Cardiac muscle cell (in vitro differentiated cells and primary cell): ENCODE data around the gene USP16. TPM values are rescaled to one million over a fixed set of nuclear protein-coding genes. Genes with fewer than 3 reads are reported as not detected.
A peak's percentile ranks its signal among the peaks of the same experiment; 100 is the strongest.

ENCODE experiments used
- DNase-seq, 2 donors: peaks; one replicate each; pipeline versions ENCODE4 v3.0.0 to v3.0.0-alpha.2; 2010 to 2017; ENCODE audit warnings: low read depth in 1 of 2, low spot score in 1 of 2
- H3K27ac ChIP-seq: fragments of 200-600 bp; sonication (generic); 2 replicates; pipeline ENCODE4 v1.5.1; 2016
- H3K27me3 ChIP-seq: fragments of 200-600 bp; sonication (generic); 2 replicates; pipeline ENCODE4 v1.6.0; 2016; ENCODE audit warnings: control low read depth
- H3K36me3 ChIP-seq: fragments of 200-600 bp; sonication (generic); 2 replicates; pipeline ENCODE4 v1.5.1; 2016; ENCODE audit warnings: control low read depth
- H3K4me1 ChIP-seq: fragments of 200-600 bp; sonication (generic); 2 replicates; pipeline ENCODE4 v1.8.1; 2017; ENCODE audit warnings: low read depth, mild to moderate bottlenecking, mixed run types
- H3K4me3 ChIP-seq: fragments of 200-600 bp; sonication (generic); 2 replicates; pipeline ENCODE4 v1.5.1; 2016; ENCODE audit warnings: mild to moderate bottlenecking
- H3K9me3 ChIP-seq: fragments of 200-600 bp; sonication (generic); 2 replicates; pipeline ENCODE4 v1.5.1; 2017; ENCODE audit warnings: low read depth, mild to moderate bottlenecking, control low read depth
- polyA plus RNA-seq: library from polyadenylated mRNA; unstranded; fragments of >200 nt; fragmentation: Nextera tagmentation; extraction: Ambion mirVana; gene quantifications from 2 replicates; pipeline ENCODE4 v1.2.1, GENCODE V29; 2016
- total RNA-seq: library from RNA; depleted of rRNA; stranded (reverse); fragments of >200 nt; gene quantifications from 2 replicates; pipeline ENCODE4 v1.2.3, GENCODE V29; 2016
- TF ChIP-seq, protein P1 (sequence below): IDR thresholded peaks from 2 replicates; pipeline ENCODE4 v1.5.1; 2012; ENCODE audit warnings: low read depth, mild to moderate bottlenecking, low read length

The USP16 gene
- total and polyA plus RNA-seq, 2 experiments from 2014 or later, result 11.5 to 28.1 TPM

DNA sequence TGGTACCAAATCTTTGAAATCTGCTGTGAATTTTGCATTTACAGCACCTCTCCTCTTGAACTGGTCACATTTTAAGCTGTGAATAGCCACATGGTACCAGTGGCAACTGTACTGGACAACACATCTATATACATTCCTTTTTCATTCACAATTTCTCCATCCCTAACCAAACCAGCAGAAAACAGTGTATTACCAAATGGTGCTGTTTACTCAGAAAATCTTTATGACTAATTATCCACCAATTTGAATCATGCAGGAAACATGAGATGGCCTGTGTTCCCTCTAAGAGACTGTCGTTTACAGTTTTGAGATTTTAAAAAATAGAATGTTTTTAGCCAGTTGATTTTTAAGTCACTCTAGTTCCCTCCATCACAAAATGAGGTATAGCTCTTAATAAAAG, 66.6 kb downstream of the USP16 start:
- TF ChIP-seq, protein P1, sequence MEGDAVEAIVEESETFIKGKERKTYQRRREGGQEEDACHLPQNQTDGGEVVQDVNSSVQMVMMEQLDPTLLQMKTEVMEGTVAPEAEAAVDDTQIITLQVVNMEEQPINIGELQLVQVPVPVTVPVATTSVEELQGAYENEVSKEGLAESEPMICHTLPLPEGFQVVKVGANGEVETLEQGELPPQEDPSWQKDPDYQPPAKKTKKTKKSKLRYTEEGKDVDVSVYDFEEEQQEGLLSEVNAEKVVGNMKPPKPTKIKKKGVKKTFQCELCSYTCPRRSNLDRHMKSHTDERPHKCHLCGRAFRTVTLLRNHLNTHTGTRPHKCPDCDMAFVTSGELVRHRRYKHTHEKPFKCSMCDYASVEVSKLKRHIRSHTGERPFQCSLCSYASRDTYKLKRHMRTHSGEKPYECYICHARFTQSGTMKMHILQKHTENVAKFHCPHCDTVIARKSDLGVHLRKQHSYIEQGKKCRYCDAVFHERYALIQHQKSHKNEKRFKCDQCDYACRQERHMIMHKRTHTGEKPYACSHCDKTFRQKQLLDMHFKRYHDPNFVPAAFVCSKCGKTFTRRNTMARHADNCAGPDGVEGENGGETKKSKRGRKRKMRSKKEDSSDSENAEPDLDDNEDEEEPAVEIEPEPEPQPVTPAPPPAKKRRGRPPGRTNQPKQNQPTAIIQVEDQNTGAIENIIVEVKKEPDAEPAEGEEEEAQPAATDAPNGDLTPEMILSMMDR, result no peak
- DNase-seq, result peak in 1 of 2 donors; percentile 74
- H3K27me3 ChIP-seq, result no peaks in the 10 kb centered on the region
- no peak overlapping the region for H3K4me3 ChIP-seq
- H3K27ac ChIP-seq, result no peak overlapping the region
- H3K9me3 ChIP-seq, result no peaks in the 10 kb centered on the region
- no peaks in the 10 kb centered on the region for H3K4me1 ChIP-seq
- H3K36me3 ChIP-seq, result no peaks in the 10 kb centered on the region

DNA sequence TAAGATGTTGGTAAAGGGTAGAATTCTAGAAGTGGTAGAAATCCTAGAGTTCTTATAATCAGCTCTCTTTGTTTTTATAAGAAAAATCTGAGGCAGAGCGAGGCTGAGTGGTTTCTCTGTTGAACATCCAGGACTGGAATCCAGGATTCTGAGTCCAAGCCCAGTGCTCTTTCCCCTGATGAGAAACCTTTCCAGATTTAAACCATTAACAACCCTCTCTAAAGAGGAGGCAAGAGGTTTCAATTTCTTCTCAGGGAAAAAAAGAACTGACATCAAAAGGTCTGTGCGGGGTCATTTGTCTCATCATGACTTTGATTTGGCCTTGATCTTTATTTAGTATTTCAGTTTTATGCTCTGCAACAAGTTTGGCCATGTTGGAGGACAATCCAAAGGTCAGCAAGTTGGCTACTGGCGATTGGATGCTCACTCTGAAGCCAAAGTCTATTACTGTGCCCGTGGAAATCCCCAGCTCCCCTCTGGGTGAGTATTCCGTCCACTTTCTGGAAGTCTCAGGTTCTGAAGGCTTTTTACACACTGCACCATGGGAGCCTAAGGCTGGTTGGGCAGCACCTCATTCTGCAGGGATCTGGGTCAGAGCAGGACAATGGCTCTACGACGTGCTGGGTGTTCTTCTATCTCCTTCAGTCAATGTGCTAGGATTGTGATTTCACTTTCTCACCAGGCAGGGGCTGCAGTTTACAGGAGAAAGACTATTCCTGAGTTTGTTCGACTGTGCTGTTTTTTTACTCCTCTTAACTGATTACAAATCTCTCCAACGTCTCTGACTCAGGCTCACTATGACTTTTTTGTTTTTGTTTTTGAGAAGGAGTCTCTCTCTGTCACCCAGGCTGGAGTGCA, 67.9 kb downstream of the USP16 start:
- Histone ChIP-seq H3K36me3 (no peaks in the 10 kb centered on the region), H3K27me3 (no peaks in the 10 kb centered on the region), H3K4me1 (no peaks in the 10 kb centered on the region), H3K9me3 (no peaks in the 10 kb centered on the region), H3K4me3 (no peak overlapping the region), H3K27ac (no peak overlapping the region)
- TF ChIP-seq, protein P1, result peak; percentile 26
- DNase-seq, result peak in 1 of 2 donors; percentile 56

DNA sequence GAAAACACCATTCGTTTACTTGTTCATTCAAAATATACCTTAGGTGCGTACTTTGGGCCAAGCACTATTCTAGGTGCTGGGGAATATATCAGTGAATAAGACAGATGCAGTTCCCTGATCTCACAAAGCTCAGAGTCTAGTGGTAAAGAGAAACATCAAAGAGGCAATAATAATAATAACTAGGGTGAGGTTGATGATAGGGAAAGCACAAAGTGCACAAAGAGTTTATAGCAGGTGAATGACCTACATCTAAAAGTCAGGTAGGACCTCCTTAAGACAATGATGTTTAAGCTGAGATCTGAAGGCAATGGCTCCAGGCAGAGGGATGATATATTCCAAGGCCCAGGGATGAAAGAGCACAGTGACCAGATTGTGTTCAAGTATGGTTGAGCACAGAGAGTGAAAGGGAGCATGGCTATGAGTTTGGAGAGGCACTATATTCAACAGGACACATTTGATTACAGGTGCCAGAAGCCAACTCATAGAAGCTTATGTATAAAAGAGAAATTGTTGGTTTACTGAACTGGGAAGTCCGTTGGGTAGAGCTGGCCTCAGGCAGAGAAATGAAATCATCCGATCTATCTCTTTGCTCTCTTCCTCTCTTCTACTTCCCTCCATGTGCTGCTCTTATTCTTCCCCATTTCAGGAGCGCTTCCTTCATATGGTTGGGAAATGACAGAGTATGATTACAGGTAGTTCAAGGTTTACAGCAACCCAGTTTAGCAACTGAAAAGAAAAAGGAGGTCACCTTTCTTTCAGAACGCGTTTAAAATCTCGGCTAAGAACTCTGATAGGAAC, 71.9 kb downstream of the USP16 start:
- no peaks in the 10 kb centered on the region for H3K9me3 ChIP-seq
- H3K27ac ChIP-seq, result no peak overlapping the region
- H3K27me3 ChIP-seq, result no peaks in the 10 kb centered on the region
- H3K4me1 ChIP-seq, result no peaks in the 10 kb centered on the region
- H3K36me3 ChIP-seq, result no peaks in the 10 kb centered on the region
- TF ChIP-seq, protein P1, result no peak
- no peak overlapping the region for H3K4me3 ChIP-seq
- no peak for DNase-seq

DNA sequence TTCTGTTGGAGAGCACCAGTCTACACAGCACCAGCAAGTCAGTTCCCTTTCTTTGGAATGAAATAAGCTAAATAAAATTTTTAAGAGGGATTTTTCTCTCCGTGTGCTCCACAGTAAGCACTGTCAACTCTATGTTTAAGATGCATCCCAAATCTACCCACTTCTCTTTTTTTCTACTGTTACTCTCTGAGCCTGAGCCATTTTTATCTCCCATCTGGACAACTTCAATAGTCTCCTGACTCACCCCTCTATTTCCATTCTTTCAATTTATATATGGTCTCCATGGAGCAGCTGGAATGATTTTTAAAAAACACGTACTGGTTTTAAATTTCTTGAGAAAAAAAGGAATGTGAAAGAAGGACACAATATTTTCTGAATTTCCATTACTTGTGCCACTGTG, 73.7 kb downstream of the USP16 start:
- no peak for DNase-seq
- Histone ChIP-seq H3K36me3 (no peaks in the 10 kb centered on the region), H3K4me1 (no peaks in the 10 kb centered on the region), H3K27ac (no peak overlapping the region), H3K9me3 (no peaks in the 10 kb centered on the region), H3K4me3 (no peak overlapping the region), H3K27me3 (no peaks in the 10 kb centered on the region)
- TF ChIP-seq, protein P1, result no peak

DNA sequence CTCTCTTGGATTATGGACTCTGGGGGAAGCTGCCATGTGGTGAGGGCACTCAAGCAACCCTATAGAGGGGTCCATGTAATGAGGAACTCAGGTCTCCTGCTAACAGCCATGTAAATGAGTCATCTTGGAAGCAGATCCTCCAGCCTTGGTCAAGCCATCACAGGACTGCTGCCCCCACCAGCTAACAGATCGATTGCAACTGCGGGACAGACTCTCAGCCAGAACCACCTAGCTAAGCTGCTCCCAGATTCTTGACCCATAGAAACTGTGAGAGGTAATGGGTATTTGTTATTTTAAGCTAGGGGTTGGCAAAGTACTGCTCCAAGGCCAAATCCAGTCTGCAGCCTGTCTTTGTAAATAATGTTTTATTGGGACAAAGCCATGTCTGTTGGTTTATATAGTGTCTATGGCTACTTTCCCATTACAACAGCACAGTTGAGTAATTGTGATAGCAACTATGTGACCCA, 78.4 kb downstream of the USP16 start:
- Histone ChIP-seq H3K4me1 (no peaks in the 10 kb centered on the region), H3K4me3 (no peak overlapping the region), H3K27me3 (no peaks in the 10 kb centered on the region), H3K36me3 (no peaks in the 10 kb centered on the region), H3K9me3 (no peaks in the 10 kb centered on the region), H3K27ac (no peak overlapping the region)
- TF ChIP-seq, protein P1, result no peak
- no peak for DNase-seq

Other genes starting within 250 kb of the USP16 start
- gene LTN1, start 31.8 kb upstream of the USP16 start, total RNA-seq, result 11.4 and 16.9 TPM in 2 replicates
- gene LTN1, start 31.8 kb upstream of the USP16 start, polyA plus RNA-seq, result 10.7 and 14.1 TPM in 2 replicates
- gene RWDD2B, start 5.3 kb upstream of the USP16 start, total RNA-seq, result 7.1 and 7.7 TPM in 2 replicates
- 9.3 and 12.4 TPM in 2 replicates for gene RWDD2B, start 5.3 kb upstream of the USP16 start, polyA plus RNA-seq
- gene CCT8, start 49.0 kb downstream of the USP16 start, total RNA-seq, result 147 and 160 TPM in 2 replicates
- gene CCT8, start 49.0 kb downstream of the USP16 start, polyA plus RNA-seq, result 198 and 216 TPM in 2 replicates
- 0.07 and 0.12 TPM in 2 replicates for gene MAP3K7CL, start 106.0 kb downstream of the USP16 start, total RNA-seq
- gene MAP3K7CL, start 106.0 kb downstream of the USP16 start, polyA plus RNA-seq, result not detected in 2 replicates